AG04449 (cell line): Measurements from ENCODE around the gene CELSR1.

Source experiments
- CTCF ChIA-PET: fragments of 350-600 bp; formaldehyde crosslinking; extraction: SDS; loops from one replicate; lab custom pipeline; 2021; ENCODE audit warnings: antibody characterized with exemption; lab: Yijun Ruan, JAX
- POLR2A ChIA-PET: fragments of 400-600, 350-600 bp; formaldehyde crosslinking; extraction: SDS; loops from one replicate; lab custom pipeline; 2020; ENCODE audit warnings: antibody characterized with exemption, inconsistent platforms; lab: Yijun Ruan, JAX
- DNase-seq: peaks from one replicate; pipeline ENCODE4 v3.0.0-alpha.2; 2010; ENCODE audit warnings: low read depth, low spot score
- H3K4me3 ChIP-seq: 2 replicates; pipeline ENCODE4 v1.5.1; 2011; ENCODE audit warnings: low read depth, mild to moderate bottlenecking, control low read depth, low read length
- TF ChIP-seq, protein P1 (sequence below): IDR thresholded peaks from one replicate; pipeline ENCODE4 v1.5.1; 2011; ENCODE audit warnings: mild to moderate bottlenecking, moderate library complexity, low read length, control low read depth, inconsistent platforms; ENCODE audit not compliant: insufficient read depth; ENCODE audit errors: missing control alignments

The CELSR1 gene

DNA sequence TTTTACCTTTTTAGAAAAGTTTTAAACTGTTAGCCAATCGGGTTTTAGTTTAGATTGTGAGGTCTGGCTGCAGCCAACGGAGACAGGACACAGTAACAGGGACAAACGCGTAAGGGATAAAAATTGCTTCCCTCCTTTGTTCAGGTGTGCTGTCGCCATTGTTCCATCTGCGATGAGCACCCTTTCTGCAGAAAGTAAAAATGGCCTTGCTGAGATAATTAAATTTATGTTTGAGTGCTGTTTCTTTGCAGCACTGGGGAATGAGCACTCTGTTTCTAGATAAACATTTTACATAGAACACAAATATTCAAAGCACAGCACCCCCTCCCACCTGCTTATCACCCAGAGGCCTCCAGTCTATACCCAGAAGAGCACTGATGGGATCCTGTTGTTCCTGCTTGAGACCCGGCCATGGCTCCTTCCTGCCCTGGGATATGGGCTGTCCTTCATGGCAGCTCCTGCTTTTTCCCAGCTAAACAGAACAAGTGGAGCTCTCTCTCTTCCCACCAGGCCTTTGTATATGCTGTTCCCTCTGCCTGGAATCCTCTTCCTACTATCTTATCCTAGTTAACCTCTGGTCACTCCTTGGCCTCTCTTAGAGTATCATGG, 34.3 kb upstream of the CELSR1 start:
- no peak overlapping the region for H3K4me3 ChIP-seq
- TF ChIP-seq, protein P1, sequence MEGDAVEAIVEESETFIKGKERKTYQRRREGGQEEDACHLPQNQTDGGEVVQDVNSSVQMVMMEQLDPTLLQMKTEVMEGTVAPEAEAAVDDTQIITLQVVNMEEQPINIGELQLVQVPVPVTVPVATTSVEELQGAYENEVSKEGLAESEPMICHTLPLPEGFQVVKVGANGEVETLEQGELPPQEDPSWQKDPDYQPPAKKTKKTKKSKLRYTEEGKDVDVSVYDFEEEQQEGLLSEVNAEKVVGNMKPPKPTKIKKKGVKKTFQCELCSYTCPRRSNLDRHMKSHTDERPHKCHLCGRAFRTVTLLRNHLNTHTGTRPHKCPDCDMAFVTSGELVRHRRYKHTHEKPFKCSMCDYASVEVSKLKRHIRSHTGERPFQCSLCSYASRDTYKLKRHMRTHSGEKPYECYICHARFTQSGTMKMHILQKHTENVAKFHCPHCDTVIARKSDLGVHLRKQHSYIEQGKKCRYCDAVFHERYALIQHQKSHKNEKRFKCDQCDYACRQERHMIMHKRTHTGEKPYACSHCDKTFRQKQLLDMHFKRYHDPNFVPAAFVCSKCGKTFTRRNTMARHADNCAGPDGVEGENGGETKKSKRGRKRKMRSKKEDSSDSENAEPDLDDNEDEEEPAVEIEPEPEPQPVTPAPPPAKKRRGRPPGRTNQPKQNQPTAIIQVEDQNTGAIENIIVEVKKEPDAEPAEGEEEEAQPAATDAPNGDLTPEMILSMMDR, result no peak
- ChIA-PET CTCF (no interaction called here), POLR2A (no interaction called here)
- DNase-seq, result no peak

DNA sequence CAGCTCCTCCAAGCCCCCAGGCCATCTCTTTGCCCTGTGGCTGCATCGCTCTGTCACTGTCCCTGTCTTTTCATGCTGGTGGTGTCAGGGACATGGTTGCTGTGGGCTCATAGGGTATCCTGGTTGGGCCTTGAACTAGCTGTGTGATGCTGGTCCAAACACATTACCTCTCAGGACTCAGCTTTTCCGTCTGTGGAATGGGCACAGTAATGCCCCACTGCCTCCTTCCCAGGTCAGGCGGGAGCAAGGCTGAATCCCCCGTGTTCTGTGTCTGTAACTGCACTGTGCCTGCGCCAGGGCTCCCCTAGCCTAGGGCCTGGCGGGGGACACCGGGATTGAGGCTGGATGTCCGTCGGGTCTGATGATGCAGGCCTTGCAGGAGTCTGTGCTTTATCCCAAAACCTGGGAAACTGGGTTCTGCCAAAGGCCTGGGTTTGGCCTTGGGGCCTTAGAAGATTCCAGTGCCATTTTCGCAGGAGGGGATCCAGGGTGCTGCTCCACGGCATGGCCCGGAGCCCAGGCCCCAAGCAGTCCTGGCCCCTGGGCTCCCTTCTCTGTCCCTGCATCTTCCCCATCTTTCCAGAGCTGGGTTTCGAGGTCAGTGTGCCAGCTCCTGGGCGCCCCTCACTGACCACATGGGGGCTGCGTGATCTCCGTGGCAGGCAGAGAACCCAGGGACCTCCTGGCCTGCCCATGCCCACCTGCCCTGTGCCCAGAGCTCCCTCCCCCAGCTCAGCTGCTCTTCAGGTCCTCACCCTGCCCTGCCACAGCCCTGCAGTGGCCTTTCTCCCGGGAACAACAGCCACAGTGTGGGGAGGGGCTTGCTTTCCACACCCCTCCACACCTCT, 32.7 kb upstream of the CELSR1 start:
- POLR2A ChIA-PET, result no interaction called here
- TF ChIP-seq, protein P1, result no peak
- DNase-seq, result no peak
- no peak overlapping the region for H3K4me3 ChIP-seq
- CTCF ChIA-PET, result interaction anchor here (1.1 to 1.4 kb wide), 2 partner anchors 188 to 203 kb away, joined by 3 read pairs; no protein-coding TSS in a partner anchor

DNA sequence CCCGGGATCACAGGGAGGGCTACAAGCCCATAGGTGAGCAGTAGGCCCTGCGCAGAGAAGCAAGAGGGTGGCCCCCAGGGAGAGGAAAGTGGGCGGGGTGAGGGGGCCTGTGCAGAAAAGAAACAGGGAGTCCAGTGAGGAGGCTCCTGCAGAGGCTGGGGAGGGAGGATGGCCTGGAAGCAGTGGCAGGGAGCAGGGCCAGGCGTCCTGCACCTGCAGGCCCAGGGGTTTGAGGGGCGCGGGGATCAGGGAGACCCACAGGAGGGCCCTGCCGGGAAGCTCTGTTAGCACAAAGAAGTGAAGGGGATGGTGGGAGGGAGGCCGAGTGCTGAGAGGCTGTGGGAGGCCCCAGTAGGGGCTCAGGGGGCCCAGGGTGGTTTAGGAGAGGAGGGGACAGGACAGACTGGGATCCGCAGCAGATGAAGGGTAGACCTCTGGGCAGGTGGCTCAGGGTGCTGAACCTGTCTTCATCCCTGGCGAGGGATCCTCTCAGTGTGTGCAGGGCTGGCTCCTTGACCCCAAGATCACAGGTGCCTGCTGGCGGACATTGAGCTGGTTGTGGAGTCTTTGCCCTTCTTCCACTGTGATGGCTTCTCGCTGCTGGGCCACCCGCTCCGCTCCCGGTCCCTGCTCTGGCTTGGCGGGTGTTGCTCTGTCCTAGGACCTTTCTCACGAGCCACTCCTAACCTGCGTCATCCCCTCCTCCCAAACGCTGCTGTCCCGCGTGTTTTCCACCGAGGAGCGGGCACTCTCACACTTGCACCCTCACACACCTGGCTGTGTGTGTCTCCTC, 31.8 kb upstream of the CELSR1 start:
- TF ChIP-seq, protein P1, result no peak
- no peak for DNase-seq
- H3K4me3 ChIP-seq, result no peak overlapping the region
- CTCF ChIA-PET, result interaction anchor here (1.1 kb wide), 1 partner anchor 189 kb away, joined by 3 read pairs; no protein-coding TSS in a partner anchor
- POLR2A ChIA-PET, result no interaction called here

DNA sequence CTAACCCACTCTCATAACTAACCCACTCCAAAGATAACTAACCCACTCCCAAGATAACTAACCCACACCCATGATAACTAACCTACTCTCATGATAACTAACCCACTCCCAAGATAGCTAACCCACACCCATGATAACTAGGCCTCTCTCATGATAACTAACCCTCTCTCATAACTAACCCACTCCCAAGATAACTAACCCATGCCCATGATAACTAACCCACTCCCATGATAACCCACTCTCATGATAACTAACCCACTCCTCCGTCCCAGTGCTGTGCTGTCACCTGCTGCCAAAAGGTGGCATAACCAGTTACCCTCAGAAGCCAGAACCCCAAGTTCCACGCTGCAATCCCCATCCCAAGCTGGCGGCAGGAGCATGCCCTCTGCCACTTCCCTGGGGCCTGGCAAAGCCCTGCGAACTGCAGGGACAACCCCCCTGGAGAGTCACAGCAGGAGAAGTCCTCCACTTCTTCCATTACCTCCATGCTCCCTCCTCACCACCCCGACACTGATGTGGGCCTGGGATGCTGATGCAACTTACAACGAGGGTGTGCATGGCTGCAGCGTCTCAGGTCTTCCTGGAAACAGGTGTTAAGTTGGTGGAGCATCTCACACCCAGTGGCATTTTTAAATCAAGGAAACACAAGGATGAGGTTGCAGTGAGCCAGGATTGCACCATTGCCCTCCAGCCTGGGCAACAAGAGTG, 30.8 kb upstream of the CELSR1 start:
- no peak for DNase-seq
- CTCF ChIA-PET, result no interaction called here
- H3K4me3 ChIP-seq, result no peak overlapping the region
- TF ChIP-seq, protein P1, result no peak
- POLR2A ChIA-PET, result no interaction called here

DNA sequence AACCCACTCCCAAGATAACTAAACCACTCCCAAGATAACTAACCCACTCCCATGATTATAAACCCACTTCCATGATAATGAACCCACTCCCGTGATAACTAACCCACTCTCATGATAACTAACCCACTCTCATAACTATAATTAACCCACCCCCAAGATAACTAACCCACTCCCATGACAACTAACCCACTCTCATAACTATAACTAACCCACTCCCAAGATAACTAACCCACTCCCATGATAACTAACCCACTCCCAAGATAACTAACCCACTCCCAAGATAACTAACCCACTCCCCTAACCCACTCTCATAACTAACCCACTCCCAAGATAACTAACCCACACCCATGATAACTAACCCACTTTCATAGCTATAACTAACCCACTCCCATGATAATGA, 30.1 kb upstream of the CELSR1 start:
- DNase-seq, result no peak
- CTCF ChIA-PET, result no interaction called here
- TF ChIP-seq, protein P1, result no peak
- no peak overlapping the region for H3K4me3 ChIP-seq
- POLR2A ChIA-PET, result no interaction called here
